Astrocyte (in vitro differentiated cells and primary cell): ENCODE results near the gene PCDHB9. TPM values are rescaled to one million over a fixed set of nuclear protein-coding genes. Genes with fewer than 3 reads are reported as not detected.
"Not testable (repeated sequence)": the region's sequence is repeated elsewhere in the genome, so short reads cannot be mapped to it uniquely, and the experiment has no call there.

Experiments used
- DNase-seq: peaks from one replicate; pipeline ENCODE4 v3.0.0-alpha.2; 2010; ENCODE audit warnings: low read depth
- FAIRE-seq: peaks from 2 replicates; lab custom pipeline; 2011; peaks lifted over from hg19 to GRCh38; lab: Jason Lieb, UNC
- H2AFZ ChIP-seq: 2 replicates; pipeline ENCODE4 v1.6.0; 2012; ENCODE audit warnings: low read depth, low read length, inconsistent platforms
- H3K27ac ChIP-seq: 2 replicates; pipeline ENCODE4 v1.5.1; 2011; ENCODE audit warnings: low read depth, low read length, inconsistent platforms
- H3K27me3 ChIP-seq: 2 replicates; pipeline ENCODE4 v1.6.0; 2011; ENCODE audit warnings: low read length, inconsistent platforms; ENCODE audit not compliant: insufficient read depth
- H3K36me3 ChIP-seq: 2 replicates; pipeline ENCODE4 v1.5.1; 2011; ENCODE audit warnings: low read length, inconsistent platforms; ENCODE audit not compliant: insufficient read depth
- H3K4me1 ChIP-seq: 2 replicates; pipeline ENCODE4 v1.5.1; 2011; ENCODE audit warnings: low read length, inconsistent platforms; ENCODE audit not compliant: insufficient read depth
- H3K4me2 ChIP-seq: 2 replicates; pipeline ENCODE4 v1.6.0; 2012; ENCODE audit warnings: low read length, inconsistent platforms
- H3K4me3 ChIP-seq: 2 replicates; pipeline ENCODE4 v1.5.1; 2011; ENCODE audit warnings: low read depth, mild to moderate bottlenecking, low read length, inconsistent platforms; ENCODE audit not compliant: insufficient read depth
- H3K79me2 ChIP-seq: 2 replicates; pipeline ENCODE4 v1.6.0; 2012; ENCODE audit warnings: mild to moderate bottlenecking, low read length, inconsistent platforms; ENCODE audit not compliant: insufficient read depth
- H3K9ac ChIP-seq: 2 replicates; pipeline ENCODE4 v1.6.0; 2012; ENCODE audit warnings: mild to moderate bottlenecking, low read length, inconsistent platforms
- H3K9me3 ChIP-seq: 2 replicates; pipeline ENCODE4 v1.5.1; 2012; ENCODE audit warnings: low read depth, mild to moderate bottlenecking, low read length, inconsistent platforms; ENCODE audit not compliant: insufficient read depth
- H4K20me1 ChIP-seq: 2 replicates; pipeline ENCODE4 v1.6.0; 2012; ENCODE audit warnings: low read length, inconsistent platforms; ENCODE audit not compliant: insufficient read depth
- H3K27ac Mint-ChIP-seq: one replicate; pipeline ENCODE4 v1.8.0; 2021; ENCODE audit warnings: mild to moderate bottlenecking, mixed read lengths; ENCODE audit not compliant: unreplicated experiment
- H3K27me3 Mint-ChIP-seq: one replicate; pipeline ENCODE4 v1.8.0; 2021; ENCODE audit warnings: low read depth, mixed read lengths; ENCODE audit not compliant: unreplicated experiment
- H3K36me3 Mint-ChIP-seq: one replicate; pipeline ENCODE4 v1.8.0; 2021; ENCODE audit warnings: low read depth, mixed read lengths; ENCODE audit not compliant: unreplicated experiment
- H3K4me1 Mint-ChIP-seq: one replicate; pipeline ENCODE4 v1.8.0; 2021; ENCODE audit warnings: low read depth, mixed read lengths; ENCODE audit not compliant: unreplicated experiment
- H3K4me3 Mint-ChIP-seq: one replicate; pipeline ENCODE4 v1.8.0; 2021; ENCODE audit warnings: mild to moderate bottlenecking, moderate library complexity, mixed read lengths; ENCODE audit not compliant: unreplicated experiment
- H3K9me3 Mint-ChIP-seq: one replicate; pipeline ENCODE4 v1.8.0; 2021; ENCODE audit warnings: mild to moderate bottlenecking, mixed read lengths; ENCODE audit not compliant: unreplicated experiment
- CTCF ChIP-seq: IDR thresholded peaks from 2 replicates; pipeline ENCODE4 v1.5.1; 2011; ENCODE audit warnings: low read depth, mild to moderate bottlenecking, inconsistent platforms, low read length, moderate library complexity; ENCODE audit not compliant: insufficient read depth
- EZH2 ChIP-seq: IDR thresholded peaks from 2 replicates; pipeline ENCODE4 v1.6.1; 2012; ENCODE audit warnings: mild to moderate bottlenecking, low read length, inconsistent platforms; ENCODE audit not compliant: insufficient read depth
- total RNA-seq: library from RNA; stranded (reverse); gene quantifications from 2 replicates; pipeline ENCODE4 v1.2.1, GENCODE V29; 2021

The PCDHB9 gene
- total RNA-seq, 1 donor from 2014 or later, result 3.6 TPM

GRCh38 chr5:141155540-141156374 is 31.2 kb upstream of the PCDHB9 start:
- Histone ChIP-seq H3K9ac (no peak overlapping the region), H3K27me3 (no peaks in the 10 kb centered on the region), H3K79me2 (no peaks in the 10 kb centered on the region), H2AFZ (no peak overlapping the region), H3K36me3 (no peaks in the 10 kb centered on the region), H3K9me3 (peaks cover 15% of the 10 kb centered on the region), H3K4me2 (no peak overlapping the region), H3K4me1 (no peaks in the 10 kb centered on the region), H3K27ac (no peak overlapping the region), H4K20me1 (no peaks in the 10 kb centered on the region), H3K4me3 (no peak overlapping the region)
- peaks cover 25% of the 10 kb centered on the region for H3K9me3 Mint-ChIP-seq
- TF ChIP-seq EZH2, result no peak
- TF ChIP-seq CTCF, result no peak
- no peak overlapping the region for H3K27ac Mint-ChIP-seq
- peaks cover 13% of the 10 kb centered on the region for H3K36me3 Mint-ChIP-seq
- H3K4me3 Mint-ChIP-seq, result no peak overlapping the region
- no peaks in the 10 kb centered on the region for H3K4me1 Mint-ChIP-seq
- no peaks in the 10 kb centered on the region for H3K27me3 Mint-ChIP-seq
- no peak for FAIRE-seq
- no peak for DNase-seq

GRCh38 chr5:141157356-141157755 is 29.6 kb upstream of the PCDHB9 start:
- H3K36me3 ChIP-seq, H3K4me3 ChIP-seq, H3K27ac ChIP-seq, H3K27ac Mint-ChIP-seq, H3K36me3 Mint-ChIP-seq, H2AFZ ChIP-seq, FAIRE-seq, H3K4me1 ChIP-seq, H3K9me3 ChIP-seq, H3K4me3 Mint-ChIP-seq, H3K4me2 ChIP-seq, H3K79me2 ChIP-seq, H3K9ac ChIP-seq, H4K20me1 ChIP-seq, H3K27me3 Mint-ChIP-seq, DNase-seq, H3K4me1 Mint-ChIP-seq, H3K27me3 ChIP-seq: not testable (repeated sequence)
- peaks cover 15% of the 10 kb centered on the region for H3K9me3 Mint-ChIP-seq

- H3K4me1 ChIP-seq, H3K27me3 Mint-ChIP-seq, H4K20me1 ChIP-seq, H3K9ac ChIP-seq, FAIRE-seq, H3K36me3 ChIP-seq, H3K27me3 ChIP-seq, H3K4me3 Mint-ChIP-seq, H3K27ac ChIP-seq, H3K4me2 ChIP-seq, H3K4me1 Mint-ChIP-seq, DNase-seq, H3K4me3 ChIP-seq, H3K79me2 ChIP-seq, H3K36me3 Mint-ChIP-seq, H3K27ac Mint-ChIP-seq, H2AFZ ChIP-seq: not testable (repeated sequence)
- peaks cover 11% of the 10 kb centered on the region for H3K9me3 ChIP-seq
- H3K9me3 Mint-ChIP-seq, result peaks cover 13% of the 10 kb centered on the region
Observed at GRCh38 chr5:141157901-141158300, 29.1 kb upstream of the PCDHB9 start.
